ENCODE measurements around the gene CARD10. TPM values are rescaled to one million over a fixed set of nuclear protein-coding genes. Genes with fewer than 3 reads are reported as not detected.

CARD10 gene
- total and polyA plus RNA-seq, 2 of the 8 experiments (the other 6 are each of a cell fraction or from before 2014, with no cell fraction given) = 13.5 to 14.4 TPM

- Histone ChIP-seq H3K14ac (ENCODE audit: insufficient read length) (no peak overlapping the region), H3K9ac (replicated peaks in 1 of 4; ENCODE audit: extremely low read depth in 1 of 4, low read depth in 3 of 4, low read length in 3 of 4) (no peak overlapping the region), H3K23me2 (ENCODE audit: low read depth, low read length) (no peaks in the 10 kb centered on the region), H4K91ac (replicated peaks; ENCODE audit: insufficient read length, low read length) (no peak overlapping the region), H2AFZ (ENCODE audit: low read length) (no peak overlapping the region), H2BK12ac (ENCODE audit: low read depth, low read length) (no peak overlapping the region), H3K9me3 (ENCODE audit: insufficient read depth in 2 of 2, low read depth in 1 of 2, low read length in 1 of 2) (peaks cover 4% of the 10 kb centered on the region in 2 experiments; a peak in 1 of 4 replicates), H3K56ac (replicated peaks; ENCODE audit: insufficient read length, low read depth, low read length) (no peak overlapping the region), H2BK120ac (replicated peaks; ENCODE audit: low read depth, low read length) (no peak overlapping the region), H3K4ac (replicated peaks; ENCODE audit: insufficient read length, low read depth, low read length) (no peak overlapping the region), H3K23ac (ENCODE audit: insufficient read length) (no peak overlapping the region), H3K18ac (ENCODE audit: extremely low read depth, low read length) (no peak overlapping the region), H4K20me1 (replicated peaks in 1 of 2; ENCODE audit: control insufficient read depth in 1 of 2, insufficient read depth in 2 of 2, low read length in 2 of 2) (no peaks in the 10 kb centered on the region), H2AK5ac (ENCODE audit: low read depth, low read length) (no peak overlapping the region), H2BK20ac (ENCODE audit: low read length) (no peak overlapping the region), H3K27me3 (replicated peaks in 1 of 4; ENCODE audit: control insufficient read depth in 3 of 4, extremely low read depth in 1 of 4, insufficient read depth in 3 of 4, low read length in 3 of 4) (no peaks in the 10 kb centered on the region; a peak in 1 of 7 replicates), H2BK5ac (ENCODE audit: low read depth, low read length) (no peak overlapping the region), H3K4me1 (replicated peaks in 1 of 4; ENCODE audit: control insufficient read depth in 3 of 4, insufficient read depth in 4 of 4, low read length in 3 of 4) (peaks cover 0 to 2% (median 0%) of the 10 kb centered on the region in 4 experiments; a peak in 1 of 7 replicates), H3K36me3 (ENCODE audit: control insufficient read depth in 2 of 4, insufficient read depth in 4 of 4, low read length in 3 of 4) (no peaks in the 10 kb centered on the region), H3K79me1 (ENCODE audit: low read depth, low read length) (no peaks in the 10 kb centered on the region), H2BK15ac (ENCODE audit: low read length) (no peak overlapping the region), H3K4me3 (ENCODE audit: extremely low read depth in 1 of 4, insufficient read depth in 2 of 4, low read depth in 3 of 4, low read length in 4 of 4) (no peak overlapping the region), H3K4me2 (ENCODE audit: insufficient read depth in 1 of 2, low read depth in 2 of 2, low read length in 2 of 2) (no peak overlapping the region), H4K8ac (ENCODE audit: extremely low read depth, insufficient read depth, low read length) (no peak overlapping the region), H4K5ac (ENCODE audit: insufficient read length, low read depth, low read length) (no peak overlapping the region), H3K79me2 (ENCODE audit: control insufficient read depth in 1 of 2, insufficient read depth in 2 of 2, low read length in 2 of 2) (no peaks in the 10 kb centered on the region), H3K27ac (ENCODE audit: low read depth, low read length) (no peak overlapping the region)
- CTCF ChIA-PET (ENCODE audit: partially characterized antibody) = interaction anchor here (1.5 kb wide), 1 partner anchor 15 kb away, joined by 3 read pairs; no protein-coding TSS in a partner anchor
- whole genome bisulfite sequencing, 2 experiments (ENCODE audit: extremely low coverage in 1 of 2, insufficient coverage in 1 of 2, insufficient read length in 1 of 2, insufficient replicate concordance in 2 of 2, low coverage in 1 of 2, low lambda C conversion rate in 2 of 2, missing lambda C conversion rate in 1 of 2) = 98% methylated on average over 7 of the region's 7 CpGs; no CpG with 5 or more reads in 1 of the 2 experiments
- TF ChIP-seq EZH2 (IDR thresholded peaks at IDR 0.05; ENCODE audit: low read depth, low read length, severe bottlenecking) = no peak
- TF ChIP-seq POLR2A (IDR thresholded peaks at IDR 0.05; ENCODE audit: control extremely low read depth in 1 of 2, low read depth in 2 of 2, low read length in 2 of 2) = no peak
- no peak for TF ChIP-seq SIX5 (IDR thresholded peaks at IDR 0.05; ENCODE audit: low read depth, low read length)
- TF ChIP-seq SUZ12 (IDR thresholded peaks at IDR 0.05; ENCODE audit: low read length) = no peak
- no peak for TF ChIP-seq USF2 (IDR thresholded peaks at IDR 0.05; ENCODE audit: low read length)
- no peak for TF ChIP-seq TBP (IDR thresholded peaks at IDR 0.05; ENCODE audit: low read depth, low read length)
- no peak for TF ChIP-seq BRCA1 (IDR thresholded peaks at IDR 0.05; ENCODE audit: low read depth, low read length)
- POLR2A ChIA-PET (ENCODE audit: partially characterized antibody) = no interaction called here
- no peak for FAIRE-seq
- no peak for DNase-seq (ENCODE audit: low read depth in 1 of 2, low spot score in 2 of 2)
Observed at GRCh38 chr22:37443977-37444376, 75.2 kb downstream of the CARD10 start.
